ENCODE data around the gene CLCN5.

Gene CLCN5

DNA sequence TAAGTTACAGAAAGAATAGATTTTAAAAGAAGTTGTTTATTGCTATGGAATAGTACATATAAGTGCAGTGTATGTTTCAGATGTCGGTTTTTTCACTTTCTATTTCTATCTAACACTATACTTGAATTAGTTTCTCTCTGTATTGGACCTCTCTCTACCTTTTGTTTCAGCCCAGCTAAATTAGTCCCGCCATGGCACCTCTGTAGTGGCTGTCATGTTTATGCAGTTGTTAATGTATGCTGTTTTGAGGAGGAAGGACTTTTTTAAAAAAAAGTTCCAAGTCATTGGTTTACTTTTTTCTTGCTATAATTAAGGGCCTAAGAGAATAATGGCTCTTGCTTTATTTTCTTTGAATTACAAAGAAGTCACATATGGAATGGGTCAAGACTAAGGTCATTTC, 160.3 kb downstream of the CLCN5 start:
- H3K9me3 ChIP-seq (ENCODE audit: control insufficient read depth, insufficient read depth, low read length): no peaks in the 10 kb centered on the region
- no peaks in the 10 kb centered on the region for H3K4me1 ChIP-seq (ENCODE audit: control insufficient read depth, insufficient read depth, low read length)
- H3K27ac ChIP-seq (ENCODE audit: low read depth, low read length): no peak overlapping the region
- no peaks in the 10 kb centered on the region for H3K27me3 ChIP-seq (ENCODE audit: control insufficient read depth, insufficient read depth, low read length)
- peaks cover 7% of the 10 kb centered on the region; the same call in 1 of the 2 replicates for H3K36me3 ChIP-seq (ENCODE audit: control insufficient read depth, insufficient read depth, low read length)
- H3K4me3 ChIP-seq (ENCODE audit: low read depth, low read length): no peak overlapping the region
- no peak overlapping the region for H3K9ac ChIP-seq (ENCODE audit: low read depth, low read length)

DNA sequence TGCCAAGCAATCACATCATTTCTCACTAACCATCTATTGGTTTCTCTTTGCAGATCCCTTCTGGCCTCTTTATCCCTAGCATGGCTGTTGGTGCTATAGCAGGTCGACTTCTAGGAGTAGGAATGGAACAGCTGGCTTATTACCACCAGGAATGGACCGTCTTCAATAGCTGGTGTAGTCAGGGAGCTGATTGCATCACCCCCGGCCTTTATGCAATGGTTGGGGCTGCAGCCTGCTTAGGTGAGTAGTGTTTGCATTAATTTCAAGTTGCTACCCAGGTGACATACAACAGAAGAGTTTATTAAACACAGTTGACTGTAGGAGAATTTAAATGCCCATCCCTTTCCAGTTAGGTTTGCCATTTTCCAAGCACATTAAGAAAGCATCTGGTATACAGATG, 166.2 kb downstream of the CLCN5 start:
- Histone ChIP-seq H3K9ac (ENCODE audit: low read depth, low read length) (no peak overlapping the region), H3K36me3 (ENCODE audit: control insufficient read depth, insufficient read depth, low read length) (peaks cover 9% of the 10 kb centered on the region; the same call in 1 of the 2 replicates)

DNA sequence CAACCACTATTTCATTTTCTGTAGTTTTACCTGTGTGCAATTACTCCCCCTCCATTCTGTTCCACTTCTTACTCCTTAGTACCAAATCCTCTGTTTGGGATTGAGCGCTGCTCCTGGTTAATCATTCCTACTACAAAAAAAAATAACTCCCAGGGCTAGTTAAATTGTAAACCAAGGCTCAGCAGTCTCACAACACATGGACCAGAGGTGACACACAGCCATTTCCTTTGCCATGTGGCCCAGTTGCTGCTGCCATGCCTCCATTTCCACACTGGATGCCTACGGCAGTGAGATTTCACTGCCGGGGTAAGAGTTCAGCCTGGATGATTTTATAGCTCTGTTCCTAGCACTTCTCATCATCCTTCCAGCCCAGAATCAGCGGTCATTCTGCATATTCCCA, 171.2 kb downstream of the CLCN5 start:
- Histone ChIP-seq H3K27me3 (ENCODE audit: control insufficient read depth, insufficient read depth, low read length) (no peaks in the 10 kb centered on the region), H3K4me1 (ENCODE audit: control insufficient read depth, insufficient read depth, low read length) (no peaks in the 10 kb centered on the region), H3K4me3 (ENCODE audit: low read depth, low read length) (no peak overlapping the region), H3K9me3 (ENCODE audit: control insufficient read depth, insufficient read depth, low read length) (no peaks in the 10 kb centered on the region), H3K27ac (ENCODE audit: low read depth, low read length) (no peak overlapping the region), H3K9ac (ENCODE audit: low read depth, low read length) (no peak overlapping the region), H3K36me3 (ENCODE audit: control insufficient read depth, insufficient read depth, low read length) (0 out of 2 replicates have a peak, but pooled peaks cover 2% of the 10 kb centered on the region)

More for the DNA sequence above, 166.2 kb downstream of the CLCN5 start:
- H3K4me3 ChIP-seq (ENCODE audit: low read depth, low read length): no peak overlapping the region
- H3K4me1 ChIP-seq (ENCODE audit: control insufficient read depth, insufficient read depth, low read length): no peaks in the 10 kb centered on the region
- H3K27me3 ChIP-seq (ENCODE audit: control insufficient read depth, insufficient read depth, low read length): no peaks in the 10 kb centered on the region
- no peaks in the 10 kb centered on the region for H3K9me3 ChIP-seq (ENCODE audit: control insufficient read depth, insufficient read depth, low read length)
- no peak overlapping the region for H3K27ac ChIP-seq (ENCODE audit: low read depth, low read length)

DNA sequence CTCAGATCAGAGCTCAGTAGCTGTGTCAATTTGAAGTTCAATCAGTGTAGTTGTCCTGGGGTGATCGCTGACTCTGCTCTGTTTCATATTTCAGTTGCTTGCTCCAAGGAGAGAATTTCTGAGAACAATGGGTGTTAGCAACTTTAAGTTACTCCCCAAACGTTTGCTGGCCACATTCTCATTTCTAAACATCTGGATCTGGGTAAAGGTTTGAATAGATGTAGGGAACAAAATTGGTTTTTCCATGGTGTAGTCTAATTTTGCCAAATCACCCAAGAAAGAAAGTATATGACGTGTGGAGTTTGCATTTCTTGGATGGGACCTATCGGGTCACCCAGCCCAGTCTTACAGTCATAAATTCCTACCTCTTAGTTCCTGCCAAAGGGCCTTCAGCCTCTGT, 174.7 kb downstream of the CLCN5 start:
- Histone ChIP-seq H3K9me3 (ENCODE audit: control insufficient read depth, insufficient read depth, low read length) (no peaks in the 10 kb centered on the region), H3K27ac (ENCODE audit: low read depth, low read length) (no peak overlapping the region), H3K9ac (ENCODE audit: low read depth, low read length) (no peak overlapping the region), H3K36me3 (ENCODE audit: control insufficient read depth, insufficient read depth, low read length) (no peaks in the 10 kb centered on the region), H3K4me1 (ENCODE audit: control insufficient read depth, insufficient read depth, low read length) (peaks cover 3% of the 10 kb centered on the region; the same call in 1 of the 2 replicates), H3K4me3 (ENCODE audit: low read depth, low read length) (no peak overlapping the region), H3K27me3 (ENCODE audit: control insufficient read depth, insufficient read depth, low read length) (no peaks in the 10 kb centered on the region)

DNA sequence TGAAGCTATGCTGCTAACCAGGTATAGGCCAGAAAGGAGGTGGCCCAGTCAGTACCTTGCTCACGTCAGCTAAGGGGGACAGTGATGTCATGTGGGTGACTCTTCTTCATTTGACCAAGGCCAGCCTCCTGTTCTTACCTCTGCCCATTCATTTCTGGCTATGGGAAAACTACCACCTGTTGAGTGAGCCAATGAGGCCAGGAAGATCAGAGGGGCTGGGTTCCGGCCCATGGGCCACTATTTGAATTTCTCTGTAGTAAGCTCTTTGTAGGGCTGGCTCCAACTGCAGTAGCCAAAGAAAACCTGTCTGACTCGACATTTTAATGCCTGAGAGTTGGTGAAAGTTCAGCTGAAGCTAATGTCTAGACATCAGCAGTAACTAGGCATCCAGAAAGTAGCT, 175.8 kb downstream of the CLCN5 start:
- H3K4me3 ChIP-seq (ENCODE audit: low read depth, low read length): no peak overlapping the region
- H3K4me1 ChIP-seq (ENCODE audit: control insufficient read depth, insufficient read depth, low read length): peaks cover 3% of the 10 kb centered on the region; the same call in 1 of the 2 replicates
- H3K9ac ChIP-seq (ENCODE audit: low read depth, low read length): no peak overlapping the region
- no peaks in the 10 kb centered on the region for H3K9me3 ChIP-seq (ENCODE audit: control insufficient read depth, insufficient read depth, low read length)
- H3K27ac ChIP-seq (ENCODE audit: low read depth, low read length): no peak overlapping the region
- no peaks in the 10 kb centered on the region for H3K36me3 ChIP-seq (ENCODE audit: control insufficient read depth, insufficient read depth, low read length)
- H3K27me3 ChIP-seq (ENCODE audit: control insufficient read depth, insufficient read depth, low read length): no peaks in the 10 kb centered on the region

DNA sequence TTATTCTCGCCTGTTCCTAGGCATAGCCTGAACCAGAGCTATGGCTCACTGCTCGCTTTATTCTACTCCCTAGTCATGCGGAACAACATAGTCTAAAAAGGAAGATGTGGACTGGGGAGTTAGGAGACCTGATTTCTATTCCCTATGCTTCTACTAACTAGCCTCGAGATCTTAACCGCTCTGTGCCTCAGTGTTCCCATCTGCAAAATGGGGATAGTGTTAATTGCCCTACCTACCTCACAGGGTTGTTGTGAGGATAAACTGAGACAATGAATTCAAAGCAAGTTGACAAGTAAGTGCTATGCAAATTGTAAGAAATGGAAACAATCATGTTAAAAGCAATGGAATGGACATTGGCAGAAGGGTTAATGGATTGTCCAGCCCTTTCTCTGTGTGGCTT, 176.4 kb downstream of the CLCN5 start:
- Histone ChIP-seq H3K4me3 (ENCODE audit: low read depth, low read length) (no peak overlapping the region), H3K4me1 (ENCODE audit: control insufficient read depth, insufficient read depth, low read length) (peaks cover 3% of the 10 kb centered on the region; the same call in 1 of the 2 replicates), H3K36me3 (ENCODE audit: control insufficient read depth, insufficient read depth, low read length) (no peaks in the 10 kb centered on the region), H3K27ac (ENCODE audit: low read depth, low read length) (no peak overlapping the region), H3K9ac (ENCODE audit: low read depth, low read length) (no peak overlapping the region), H3K27me3 (ENCODE audit: control insufficient read depth, insufficient read depth, low read length) (no peaks in the 10 kb centered on the region), H3K9me3 (ENCODE audit: control insufficient read depth, insufficient read depth, low read length) (no peaks in the 10 kb centered on the region)

DNA sequence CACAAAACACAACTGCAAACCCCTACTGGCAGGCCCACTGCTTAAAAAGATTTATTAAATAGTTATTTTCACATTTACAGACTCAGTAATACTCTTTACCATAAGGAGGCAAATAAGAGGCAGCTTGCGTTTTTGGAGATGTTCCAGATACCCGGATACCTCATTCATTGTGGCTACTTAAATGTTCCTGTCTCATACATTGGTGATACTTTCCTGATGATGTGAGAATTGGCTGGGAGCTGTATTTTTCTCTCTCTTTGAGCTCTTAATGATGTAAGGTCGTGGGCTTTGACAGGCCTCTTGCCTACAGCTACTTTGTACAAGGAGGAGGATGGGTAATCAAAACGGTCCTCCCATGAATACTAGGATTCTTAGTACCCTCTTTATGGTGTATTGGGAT, 176.9 kb downstream of the CLCN5 start:
- H3K9ac ChIP-seq (ENCODE audit: low read depth, low read length): no peak overlapping the region
- H3K9me3 ChIP-seq (ENCODE audit: control insufficient read depth, insufficient read depth, low read length): no peaks in the 10 kb centered on the region
- no peaks in the 10 kb centered on the region for H3K27me3 ChIP-seq (ENCODE audit: control insufficient read depth, insufficient read depth, low read length)
- H3K36me3 ChIP-seq (ENCODE audit: control insufficient read depth, insufficient read depth, low read length): no peaks in the 10 kb centered on the region
- no peak overlapping the region for H3K4me3 ChIP-seq (ENCODE audit: low read depth, low read length)
- peaks cover 3% of the 10 kb centered on the region; the same call in 1 of the 2 replicates for H3K4me1 ChIP-seq (ENCODE audit: control insufficient read depth, insufficient read depth, low read length)
- no peak overlapping the region for H3K27ac ChIP-seq (ENCODE audit: low read depth, low read length)

DNA sequence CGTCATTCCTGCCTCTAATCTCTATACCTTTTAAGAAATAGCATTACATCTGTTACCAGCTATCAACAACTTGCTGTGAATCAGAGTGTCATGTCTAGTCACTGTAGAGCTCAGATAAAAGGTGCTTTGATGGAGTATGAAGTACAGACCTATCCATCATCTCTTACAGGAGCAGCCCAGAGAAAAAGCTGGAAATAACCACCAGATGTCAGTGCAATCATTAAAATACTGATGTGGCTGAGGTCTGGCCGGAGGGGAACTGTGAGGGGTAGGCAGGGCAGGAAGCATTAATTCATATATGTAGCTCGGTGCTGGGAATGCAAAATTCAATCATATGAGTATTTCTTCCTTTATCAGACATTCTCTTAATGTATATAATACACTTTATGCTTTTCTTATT, 177.8 kb downstream of the CLCN5 start:
- Histone ChIP-seq H3K4me3 (ENCODE audit: low read depth, low read length) (no peak overlapping the region), H3K27ac (ENCODE audit: low read depth, low read length) (no peak overlapping the region), H3K27me3 (ENCODE audit: control insufficient read depth, insufficient read depth, low read length) (no peaks in the 10 kb centered on the region), H3K9me3 (ENCODE audit: control insufficient read depth, insufficient read depth, low read length) (no peaks in the 10 kb centered on the region), H3K4me1 (ENCODE audit: control insufficient read depth, insufficient read depth, low read length) (peaks cover 3% of the 10 kb centered on the region; the same call in 1 of the 2 replicates), H3K36me3 (ENCODE audit: control insufficient read depth, insufficient read depth, low read length) (no peaks in the 10 kb centered on the region), H3K9ac (ENCODE audit: low read depth, low read length) (no peak overlapping the region)

DNA sequence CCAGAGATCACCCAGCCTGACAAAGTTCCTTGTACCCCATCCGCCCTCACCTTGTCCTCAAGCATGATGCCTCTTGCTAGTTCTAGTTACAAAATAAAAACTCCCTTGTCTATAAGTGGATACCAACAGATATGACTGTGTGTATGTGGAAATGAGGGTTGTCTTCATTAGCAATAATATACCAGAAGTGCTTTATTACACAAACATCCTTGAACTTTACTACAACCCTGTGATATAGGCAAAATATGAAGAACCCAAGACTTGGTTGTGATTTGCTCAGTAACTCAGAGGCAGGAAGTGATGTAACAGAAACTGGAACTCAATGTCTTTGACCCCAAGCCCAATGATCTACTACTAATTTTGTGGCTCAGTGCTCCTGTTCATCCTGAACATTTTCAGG, 180.8 kb downstream of the CLCN5 start:
- Histone ChIP-seq H3K9me3 (ENCODE audit: control insufficient read depth, insufficient read depth, low read length) (no peaks in the 10 kb centered on the region), H3K9ac (ENCODE audit: low read depth, low read length) (no peak overlapping the region), H3K27me3 (ENCODE audit: control insufficient read depth, insufficient read depth, low read length) (no peaks in the 10 kb centered on the region), H3K4me3 (ENCODE audit: low read depth, low read length) (no peak overlapping the region), H3K36me3 (ENCODE audit: control insufficient read depth, insufficient read depth, low read length) (no peaks in the 10 kb centered on the region), H3K4me1 (ENCODE audit: control insufficient read depth, insufficient read depth, low read length) (peaks cover 12% of the 10 kb centered on the region), H3K27ac (ENCODE audit: low read depth, low read length) (no peak overlapping the region)

DNA sequence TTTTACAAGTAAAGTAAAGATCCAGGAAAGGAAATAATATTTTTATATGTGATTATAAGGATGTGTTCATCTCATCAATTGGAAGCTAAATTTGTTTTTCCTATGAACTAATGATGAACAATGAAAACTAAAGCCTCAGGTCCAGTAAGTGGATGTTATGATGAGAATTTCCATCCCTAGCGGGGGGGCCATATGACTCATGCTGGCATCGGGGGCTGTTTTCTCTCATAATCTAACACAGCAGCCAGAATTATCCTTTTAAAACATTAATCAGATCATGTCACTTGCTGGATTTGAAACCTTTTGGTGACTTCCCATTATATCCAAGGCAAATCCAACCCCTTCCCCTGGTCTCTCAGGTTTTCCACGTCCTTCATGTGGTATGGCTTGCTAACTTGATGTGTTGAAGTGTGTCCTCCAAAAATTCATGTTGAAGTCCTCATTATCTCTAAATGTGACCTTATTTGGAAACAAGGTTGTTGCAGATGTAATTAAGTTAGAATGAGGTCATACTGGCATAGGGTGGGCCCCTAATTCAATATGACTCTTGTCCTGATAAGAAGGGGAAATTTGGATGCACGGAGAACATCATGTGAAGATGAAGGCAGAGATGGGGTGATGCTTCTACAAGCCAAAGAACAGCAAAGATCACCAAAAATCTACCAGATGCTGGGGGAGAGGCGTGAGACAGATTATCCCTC, 181.6 kb downstream of the CLCN5 start:
- Histone ChIP-seq H3K4me1 (ENCODE audit: control insufficient read depth, insufficient read depth, low read length) (peaks cover 20% of the 10 kb centered on the region), H3K9ac (ENCODE audit: low read depth, low read length) (no peak overlapping the region), H3K36me3 (ENCODE audit: control insufficient read depth, insufficient read depth, low read length) (no peaks in the 10 kb centered on the region), H3K27me3 (ENCODE audit: control insufficient read depth, insufficient read depth, low read length) (no peaks in the 10 kb centered on the region), H3K27ac (ENCODE audit: low read depth, low read length) (no peak overlapping the region), H3K9me3 (ENCODE audit: control insufficient read depth, insufficient read depth, low read length) (no peaks in the 10 kb centered on the region), H3K4me3 (ENCODE audit: low read depth, low read length) (no peak overlapping the region)

DNA sequence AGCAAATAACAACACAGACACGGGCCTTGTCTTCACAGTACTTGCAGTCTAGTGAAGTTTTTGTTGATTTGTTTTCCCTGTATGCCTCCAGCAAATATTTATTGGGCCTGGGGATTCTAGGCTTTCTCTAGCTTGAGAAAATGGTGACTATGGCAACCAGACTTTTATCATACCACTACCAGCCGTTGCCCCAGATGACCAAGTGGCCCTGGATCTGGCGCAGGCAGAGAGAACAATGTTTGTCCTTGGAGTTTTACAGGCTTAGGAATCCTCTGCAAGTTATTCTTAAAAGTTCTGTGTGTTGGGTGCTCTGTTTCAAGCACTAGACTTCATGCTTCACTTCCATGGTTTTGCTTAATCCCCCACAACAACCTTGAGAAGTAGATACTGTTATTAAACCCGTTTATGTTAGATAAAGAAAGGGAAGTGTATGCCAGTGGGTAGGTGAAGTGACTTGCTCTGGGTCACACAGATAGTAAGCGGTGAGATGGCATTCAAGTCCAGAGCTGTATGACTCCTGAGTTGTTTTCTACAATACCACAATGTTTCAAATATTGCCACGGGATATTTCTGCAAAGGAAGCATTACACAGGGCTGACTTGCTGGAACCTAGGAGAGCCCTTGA, 183.8 kb downstream of the CLCN5 start:
- H3K27me3 ChIP-seq (ENCODE audit: control insufficient read depth, insufficient read depth, low read length): no peaks in the 10 kb centered on the region
- no peaks in the 10 kb centered on the region for H3K36me3 ChIP-seq (ENCODE audit: control insufficient read depth, insufficient read depth, low read length)
- H3K9me3 ChIP-seq (ENCODE audit: control insufficient read depth, insufficient read depth, low read length): peaks cover 3% of the 10 kb centered on the region; the same call in 1 of the 2 replicates
- no peak overlapping the region for H3K27ac ChIP-seq (ENCODE audit: low read depth, low read length)
- H3K4me1 ChIP-seq (ENCODE audit: control insufficient read depth, insufficient read depth, low read length): peaks cover 33% of the 10 kb centered on the region
- H3K4me3 ChIP-seq (ENCODE audit: low read depth, low read length): no peak overlapping the region
- no peak overlapping the region for H3K9ac ChIP-seq (ENCODE audit: low read depth, low read length)
